Liver (tissue), 9 donors: ENCODE results near the gene RBM18. TPM values are rescaled to one million over a fixed set of nuclear protein-coding genes. Genes with fewer than 3 reads are reported as not detected.

Experiments used
- DNase-seq: peaks from one replicate; pipeline ENCODE4 v3.0.0-alpha.2; 2017; ENCODE audit warnings: low spot score
- H3K27ac ChIP-seq, 2 donors: one replicate each; pipeline ENCODE4 v1.7.0; 2013; ENCODE audit warnings: inconsistent platforms in 2 of 2, low read length in 2 of 2, control low read depth in 1 of 2, low read depth in 1 of 2, mild to moderate bottlenecking in 1 of 2
- H3K27me3 ChIP-seq, 4 donors: one replicate each; pipeline versions ENCODE4 v1.6.1 to v1.7.0; 2013; ENCODE audit warnings: low read length in 3 of 4, inconsistent platforms in 1 of 4, mild to moderate bottlenecking in 1 of 4, moderate library complexity in 1 of 4; ENCODE audit not compliant: control insufficient read depth in 4 of 4, insufficient read depth in 4 of 4
- H3K36me3 ChIP-seq, 4 donors: one replicate each; pipeline versions ENCODE4 v1.6.1 to v1.7.0; 2013; ENCODE audit warnings: low read length in 3 of 4, mild to moderate bottlenecking in 3 of 4, low read depth in 1 of 4, moderate library complexity in 1 of 4; ENCODE audit not compliant: control insufficient read depth in 4 of 4, insufficient read depth in 3 of 4
- H3K4me1 ChIP-seq, 4 donors: one replicate each; pipeline versions ENCODE4 v1.6.1 to v1.7.0; 2013; ENCODE audit warnings: low read length in 3 of 4, mild to moderate bottlenecking in 3 of 4, moderate library complexity in 1 of 4; ENCODE audit not compliant: control insufficient read depth in 4 of 4, insufficient read depth in 4 of 4
- H3K4me3 ChIP-seq, 3 donors: one replicate each; pipeline versions ENCODE4 v1.6.1 to v1.7.0; 2013; ENCODE audit warnings: low read length in 3 of 3, control low read depth in 1 of 3, low read depth in 1 of 3, mild to moderate bottlenecking in 1 of 3
- H3K9ac ChIP-seq, 2 donors: one replicate each; pipeline ENCODE4 v1.7.0; 2013; ENCODE audit warnings: low read length in 2 of 2, mild to moderate bottlenecking in 2 of 2, moderate library complexity in 2 of 2, control low read depth in 1 of 2, low read depth in 1 of 2
- H3K9me3 ChIP-seq, 4 donors: one replicate each; pipeline versions ENCODE4 v1.6.1 to v1.7.0; 2013; ENCODE audit warnings: low read length in 3 of 4; ENCODE audit not compliant: control insufficient read depth in 4 of 4
- EGR1 ChIP-seq, 2 donors: IDR thresholded peaks; 2 replicates each; pipeline ENCODE4 v1.6.1; 2016 to 2018; ENCODE audit warnings: antibody characterized with exemption in 2 of 2, low read depth in 2 of 2
- FOXA1 ChIP-seq: IDR thresholded peaks from 2 replicates; pipeline ENCODE4 v1.6.1; 2016; ENCODE audit warnings: antibody characterized with exemption
- FOXA2 ChIP-seq: IDR thresholded peaks from 2 replicates; pipeline ENCODE4 v1.6.1; 2016; ENCODE audit warnings: antibody characterized with exemption
- GABPA ChIP-seq, 2 donors: IDR thresholded peaks in 1 of 2; conservative IDR thresholded peaks in 1 of 2; 2 replicates each; pipeline ENCODE4 v1.6.1; 2016; ENCODE audit warnings: antibody characterized with exemption in 2 of 2, mild to moderate bottlenecking in 1 of 2, moderate library complexity in 1 of 2
- HNF4A ChIP-seq, 2 donors: conservative IDR thresholded peaks; 2 replicates each; pipeline ENCODE4 v1.6.1; 2016; ENCODE audit warnings: antibody characterized with exemption in 2 of 2, mild to moderate bottlenecking in 2 of 2
- HNF4G ChIP-seq: IDR thresholded peaks from 2 replicates; pipeline ENCODE4 v1.6.1; 2016; ENCODE audit warnings: antibody characterized with exemption
- JUND ChIP-seq, 2 donors: IDR thresholded peaks; 2 replicates each; pipeline ENCODE4 v1.6.1; 2016; ENCODE audit warnings: antibody characterized with exemption in 2 of 2
- MAX ChIP-seq: IDR thresholded peaks from 2 replicates; pipeline ENCODE4 v1.6.1; 2016; ENCODE audit warnings: antibody characterized with exemption
- NR2F2 ChIP-seq: IDR thresholded peaks from 2 replicates; pipeline ENCODE4 v1.6.1; 2016; ENCODE audit warnings: antibody characterized with exemption
- RAD21 ChIP-seq, 2 donors: IDR thresholded peaks; 2 replicates each; pipeline ENCODE4 v1.6.1; 2016; ENCODE audit warnings: antibody characterized with exemption in 2 of 2, mild to moderate bottlenecking in 2 of 2
- REST ChIP-seq: IDR thresholded peaks from 2 replicates; pipeline ENCODE4 v1.6.1; 2016; ENCODE audit warnings: antibody characterized with exemption, mild to moderate bottlenecking
- RXRA ChIP-seq, 2 donors: IDR thresholded peaks; 2 replicates each; pipeline ENCODE4 v1.6.1; 2017 to 2018; ENCODE audit warnings: antibody characterized with exemption in 2 of 2, mild to moderate bottlenecking in 1 of 2
- SP1 ChIP-seq: IDR thresholded peaks from 2 replicates; pipeline ENCODE4 v1.6.1; 2018; ENCODE audit warnings: antibody characterized with exemption, mild to moderate bottlenecking
- TAF1 ChIP-seq: conservative IDR thresholded peaks from 2 replicates; pipeline ENCODE4 v1.6.1; 2016; ENCODE audit warnings: antibody characterized with exemption, mild to moderate bottlenecking
- YY1 ChIP-seq: IDR thresholded peaks from 2 replicates; pipeline ENCODE4 v1.6.1; 2016; ENCODE audit warnings: antibody characterized with exemption, mild to moderate bottlenecking
- ZBTB33 ChIP-seq: IDR thresholded peaks from 2 replicates; pipeline ENCODE4 v1.6.1; 2016; ENCODE audit warnings: antibody characterized with exemption
- WGBS: extraction: QIAGEN DNeasy Blood & Tissue Kit; methylation state at CpG from one replicate; pipeline ENCODE4 v1.1.7; 2013; 5-methylcytosine and 5-hydroxymethylcytosine counted together
- polyA plus RNA-seq, 2 donors: library from polyadenylated mRNA; stranded (reverse) in 1 of 2; unstranded in 1 of 2; fragments of 200-250 nt in 1 of 2; fragments of >200 nt in 1 of 2; fragmentation: Nextera tagmentation in 1 of 2; extraction: Ambion mirVana in 1 of 2; gene quantifications; one replicate each; pipeline versions ENCODE4 v1.2.1 to v1.2.3, GENCODE V29; 2013 to 2015
- total RNA-seq, 2 donors: library from RNA; depleted of rRNA; stranded (reverse); fragments of >200 nt; gene quantifications; one replicate each; pipeline ENCODE4 v1.2.3, GENCODE V29; 2014
- TF ChIP-seq, protein P1 (sequence below): fragments of 150-350 bp; IDR thresholded peaks from 2 replicates; pipeline ENCODE4 v1.5.1; 2017; ENCODE audit warnings: improper control_type of control experiment, low read depth, low read length; ENCODE audit not compliant: missing input control
- TF ChIP-seq, protein P2 (sequence below): IDR thresholded peaks from 2 replicates; pipeline ENCODE4 v1.6.1; 2016; ENCODE audit warnings: antibody characterized with exemption
- donor health status: healthy.
- donor health status: healthy.
- donor health status: healthy.
- donor health status: healthy.
- donor health status: healthy.

Gene RBM18
- total RNA-seq, result 1 to 10 TPM; 4.9 to 6.1 TPM
- 1 to 10 TPM; 3.4 to 7.7 TPM for polyA plus RNA-seq

GRCh38 chr9:122264360-122265148 lies at the start of gene RBM18, which contains the start of gene MRRF:
Gene RBM18, minus strand, starts transcription at chr9:122264840. Its CDS starts 3,348 bp downstream, at chr9:122261492.
Gene MRRF, plus strand, starts transcription at chr9:122264882. Its CDS starts 6,010 bp downstream, at chr9:122270892.
- TF ChIP-seq, protein P1, sequence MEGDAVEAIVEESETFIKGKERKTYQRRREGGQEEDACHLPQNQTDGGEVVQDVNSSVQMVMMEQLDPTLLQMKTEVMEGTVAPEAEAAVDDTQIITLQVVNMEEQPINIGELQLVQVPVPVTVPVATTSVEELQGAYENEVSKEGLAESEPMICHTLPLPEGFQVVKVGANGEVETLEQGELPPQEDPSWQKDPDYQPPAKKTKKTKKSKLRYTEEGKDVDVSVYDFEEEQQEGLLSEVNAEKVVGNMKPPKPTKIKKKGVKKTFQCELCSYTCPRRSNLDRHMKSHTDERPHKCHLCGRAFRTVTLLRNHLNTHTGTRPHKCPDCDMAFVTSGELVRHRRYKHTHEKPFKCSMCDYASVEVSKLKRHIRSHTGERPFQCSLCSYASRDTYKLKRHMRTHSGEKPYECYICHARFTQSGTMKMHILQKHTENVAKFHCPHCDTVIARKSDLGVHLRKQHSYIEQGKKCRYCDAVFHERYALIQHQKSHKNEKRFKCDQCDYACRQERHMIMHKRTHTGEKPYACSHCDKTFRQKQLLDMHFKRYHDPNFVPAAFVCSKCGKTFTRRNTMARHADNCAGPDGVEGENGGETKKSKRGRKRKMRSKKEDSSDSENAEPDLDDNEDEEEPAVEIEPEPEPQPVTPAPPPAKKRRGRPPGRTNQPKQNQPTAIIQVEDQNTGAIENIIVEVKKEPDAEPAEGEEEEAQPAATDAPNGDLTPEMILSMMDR, result no peak
- peak in 1 of 2 donors; percentile 4 for TF ChIP-seq HNF4A (conservative IDR thresholded peaks at IDR 0.05)
- TF ChIP-seq, protein P2, sequence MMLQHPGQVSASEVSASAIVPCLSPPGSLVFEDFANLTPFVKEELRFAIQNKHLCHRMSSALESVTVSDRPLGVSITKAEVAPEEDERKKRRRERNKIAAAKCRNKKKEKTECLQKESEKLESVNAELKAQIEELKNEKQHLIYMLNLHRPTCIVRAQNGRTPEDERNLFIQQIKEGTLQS, result no peak
- TF ChIP-seq JUND (IDR thresholded peaks at IDR 0.05), result peak in 1 of 2 donors; percentile 9
- peak; percentile 13 for TF ChIP-seq REST
- peak; percentile 74 for TF ChIP-seq NR2F2
- TF ChIP-seq GABPA (IDR thresholded peaks at IDR 0.05 in 1 of 2, conservative IDR thresholded peaks at IDR 0.05 in 1 of 2), result peak; percentile 24 to 83
- TF ChIP-seq YY1, result peak; percentile 39
- peak; percentile 64 to 71 for TF ChIP-seq RXRA (IDR thresholded peaks at IDR 0.05)
- peak; percentile 38 for TF ChIP-seq ZBTB33
- no peak for TF ChIP-seq EGR1 (IDR thresholded peaks at IDR 0.05; ENCODE audit: low read depth in 2 of 2)
- TF ChIP-seq SP1, result peak; percentile 68
- peak; percentile 48 for TF ChIP-seq MAX
- TF ChIP-seq FOXA2, result no peak
- TF ChIP-seq RAD21 (IDR thresholded peaks at IDR 0.05), result peak in 1 of 2 donors; percentile 26
- TF ChIP-seq TAF1, result peak; percentile 74
- TF ChIP-seq HNF4G, result peak; percentile 8
- peak; percentile 12 for TF ChIP-seq FOXA1
- WGBS, result under 1% methylated on average over 60 of the region's 60 CpGs
- peaks cover 5 to 37% (median 21%) of the 10 kb centered on the region in 4 donors for H3K4me1 ChIP-seq
- no peaks in the 10 kb centered on the region for H3K27me3 ChIP-seq
- H3K4me3 ChIP-seq, result peak within 1 kb of the TSS; percentile 76 to 97 (median 92)
- H3K27ac ChIP-seq, result peak within 1 kb of the TSS; percentile 91 to 96
- no peaks in the 10 kb centered on the region for H3K9me3 ChIP-seq
- H3K36me3 ChIP-seq, result peaks cover 0 to 9% (median 6%) of the 10 kb centered on the region in 4 donors
- DNase-seq, result peak; percentile 95
- peak within 1 kb of the TSS; percentile 86 to 94 for H3K9ac ChIP-seq
